H9 (cell line): ENCODE measurements around the gene ZNF804A. TPM values are rescaled to one million over a fixed set of nuclear protein-coding genes. Genes with fewer than 3 reads are reported as not detected.

Experiments used
- DNase-seq: peaks from one replicate; pipeline ENCODE4 v3.0.0-alpha.2; 2017
- H2AFZ ChIP-seq: one replicate; pipeline ENCODE4 v1.6.1; 2013; ENCODE audit warnings: mild to moderate bottlenecking, low read length, control low read depth, moderate library complexity
- H2AK5ac ChIP-seq: 2 replicates; pipeline ENCODE4 v1.6.1; 2013; ENCODE audit warnings: low read length, control low read depth, mixed read lengths; ENCODE audit not compliant: insufficient read length
- H2BK120ac ChIP-seq: one replicate; pipeline ENCODE4 v1.6.1; 2013; ENCODE audit warnings: low read depth, mild to moderate bottlenecking, low read length, control low read depth, inconsistent platforms; ENCODE audit not compliant: poor library complexity, severe bottlenecking
- H2BK12ac ChIP-seq: 2 replicates; pipeline ENCODE4 v1.6.1; 2013; ENCODE audit warnings: low read length, control low read depth, mixed read lengths, low read depth; ENCODE audit not compliant: insufficient read length
- H2BK15ac ChIP-seq: 2 replicates; pipeline ENCODE4 v1.6.1; 2013; ENCODE audit warnings: low read depth, low read length, control low read depth
- H2BK20ac ChIP-seq: one replicate; pipeline ENCODE4 v1.6.1; 2013; ENCODE audit warnings: low read depth, mild to moderate bottlenecking, low read length, control low read depth, inconsistent platforms; ENCODE audit not compliant: poor library complexity, severe bottlenecking
- H2BK5ac ChIP-seq: 2 replicates; pipeline ENCODE4 v1.6.1; 2013; ENCODE audit warnings: low read length, control low read depth, mixed read lengths; ENCODE audit not compliant: insufficient read length
- H3K14ac ChIP-seq: 2 replicates; pipeline ENCODE4 v1.6.1; 2013; ENCODE audit warnings: low read length, control low read depth; ENCODE audit not compliant: insufficient read depth
- H3K18ac ChIP-seq: 2 replicates; pipeline ENCODE4 v1.6.1; 2013; ENCODE audit warnings: low read depth, mild to moderate bottlenecking, mixed read lengths, low read length, control low read depth; ENCODE audit not compliant: insufficient read length
- H3K23ac ChIP-seq: 2 replicates; pipeline ENCODE4 v1.6.1; 2013; ENCODE audit warnings: low read length, control low read depth, mixed read lengths, low read depth; ENCODE audit not compliant: insufficient read length
- H3K23me2 ChIP-seq: 2 replicates; pipeline ENCODE4 v1.6.1; 2013; ENCODE audit warnings: low read depth, mild to moderate bottlenecking, mixed read lengths, low read length, control low read depth; ENCODE audit not compliant: insufficient read length, poor library complexity, severe bottlenecking
- H3K27ac ChIP-seq: 2 replicates; pipeline ENCODE4 v1.5.1; 2013; ENCODE audit warnings: low read length, control low read depth, mixed read lengths, low read depth; ENCODE audit not compliant: insufficient read length
- H3K27me3 ChIP-seq: 2 replicates; pipeline ENCODE4 v1.6.1; 2013; ENCODE audit warnings: low read length, control low read depth, inconsistent platforms; ENCODE audit not compliant: insufficient read depth
- H3K4ac ChIP-seq: 2 replicates; pipeline ENCODE4 v1.6.1; 2013; ENCODE audit warnings: low read depth, mild to moderate bottlenecking, control low read depth, inconsistent platforms, low read length, moderate library complexity
- H3K4me1 ChIP-seq: 2 replicates; pipeline ENCODE4 v1.6.1; 2013; ENCODE audit warnings: low read length, control low read depth, inconsistent platforms; ENCODE audit not compliant: insufficient read depth
- H3K4me2 ChIP-seq: 2 replicates; pipeline ENCODE4 v1.6.1; 2013; ENCODE audit warnings: low read length, control low read depth, mixed read lengths; ENCODE audit not compliant: insufficient read length, insufficient read depth
- H3K56ac ChIP-seq: 2 replicates; pipeline ENCODE4 v1.6.1; 2013; ENCODE audit warnings: low read depth, mild to moderate bottlenecking, mixed read lengths, low read length, control low read depth; ENCODE audit not compliant: insufficient read length
- H3K79me1 ChIP-seq: 2 replicates; pipeline ENCODE4 v1.6.1; 2013; ENCODE audit warnings: low read depth, mild to moderate bottlenecking, moderate library complexity, low read length, control low read depth, inconsistent platforms; ENCODE audit not compliant: insufficient read depth, poor library complexity, severe bottlenecking
- H3K79me2 ChIP-seq: 2 replicates; pipeline ENCODE4 v1.6.1; 2013; ENCODE audit warnings: low read length, control low read depth, inconsistent platforms; ENCODE audit not compliant: insufficient read depth
- H3K9ac ChIP-seq: 2 replicates; pipeline ENCODE4 v1.6.1; 2013; ENCODE audit warnings: low read length, control low read depth, mixed read lengths; ENCODE audit not compliant: insufficient read length; ENCODE audit errors: extremely low read depth
- H3K9me3 ChIP-seq: one replicate; pipeline ENCODE4 v1.6.1; 2013; ENCODE audit warnings: low read depth, low read length, inconsistent platforms; ENCODE audit not compliant: control insufficient read depth
- H3T11ph ChIP-seq: one replicate; pipeline ENCODE4 v1.6.1; 2013; ENCODE audit warnings: mild to moderate bottlenecking, low read length, control low read depth, inconsistent platforms
- H4K20me1 ChIP-seq: one replicate; pipeline ENCODE4 v1.6.1; 2013; ENCODE audit not compliant: control insufficient read depth, insufficient read length, insufficient read depth
- H4K5ac ChIP-seq: 2 replicates; pipeline ENCODE4 v1.6.1; 2013; ENCODE audit warnings: low read depth, mild to moderate bottlenecking, mixed read lengths, low read length, control low read depth; ENCODE audit not compliant: insufficient read length
- H4K8ac ChIP-seq: replicated peaks from 2 replicates; pipeline ENCODE4 v1.6.1; 2013; ENCODE audit warnings: low read length, control low read depth, mixed read lengths, low read depth; ENCODE audit not compliant: insufficient read length
- H4K91ac ChIP-seq: 2 replicates; pipeline ENCODE4 v1.6.1; 2013; ENCODE audit warnings: low read depth, mild to moderate bottlenecking, moderate library complexity, mixed read lengths, low read length, control low read depth; ENCODE audit not compliant: insufficient read length
- H3K27ac Mint-ChIP-seq, 3 experiments: 2 replicates in 2 of 3; 3 replicates in 1 of 3; pipeline ENCODE4 v1.8.0; 2020 to 2021; ENCODE audit warnings: mixed read lengths in 3 of 3, mild to moderate bottlenecking in 1 of 3, moderate library complexity in 1 of 3
- H3K27me3 Mint-ChIP-seq: 2 replicates; pipeline ENCODE4 v1.8.0; 2021; ENCODE audit warnings: low read depth, mild to moderate bottlenecking, moderate library complexity, mixed read lengths
- H3K36me3 Mint-ChIP-seq, 3 experiments: 2 replicates in 2 of 3; 3 replicates in 1 of 3; pipeline ENCODE4 v1.8.0; 2020 to 2021; ENCODE audit warnings: low read depth in 3 of 3, mixed read lengths in 3 of 3; ENCODE audit not compliant: insufficient read depth in 1 of 3
- H3K4me1 Mint-ChIP-seq, 2 experiments: 2 replicates each; pipeline ENCODE4 v1.8.0; 2020; ENCODE audit warnings: mixed read lengths in 2 of 2
- H3K4me3 Mint-ChIP-seq, 2 experiments: 2 replicates in 1 of 2; 3 replicates in 1 of 2; pipeline ENCODE4 v1.8.0; 2020 to 2021; ENCODE audit warnings: mild to moderate bottlenecking in 2 of 2, mixed read lengths in 2 of 2, moderate library complexity in 1 of 2
- H3K9me3 Mint-ChIP-seq, 2 experiments: 2 replicates in 1 of 2; 3 replicates in 1 of 2; pipeline ENCODE4 v1.8.0; 2020; ENCODE audit warnings: mild to moderate bottlenecking in 2 of 2, mixed read lengths in 2 of 2, moderate library complexity in 1 of 2
- CTCF ChIP-seq: fragments of 200-600 bp; sonication (generic); conservative IDR thresholded peaks from 3 replicates; pipeline ENCODE4 v1.8.0; 2021; ENCODE audit warnings: antibody characterized with exemption, mild to moderate bottlenecking
- WGBS: extraction: QIAGEN DNeasy Blood & Tissue Kit; methylation state at CpG from one replicate; pipeline ENCODE4 v1.1.7; 2013; ENCODE audit warnings: missing lambda C conversion rate, low lambda C conversion rate, mixed read lengths; ENCODE audit not compliant: insufficient read length; ENCODE audit errors: extremely low coverage; 5-methylcytosine and 5-hydroxymethylcytosine counted together
- total RNA-seq: library from RNA; stranded (reverse); gene quantifications from 2 replicates; pipeline ENCODE4 v1.2.1, GENCODE V29; 2021

Gene ZNF804A
- total RNA-seq, 1 experiment from 2014 or later, result not detected

DNA sequence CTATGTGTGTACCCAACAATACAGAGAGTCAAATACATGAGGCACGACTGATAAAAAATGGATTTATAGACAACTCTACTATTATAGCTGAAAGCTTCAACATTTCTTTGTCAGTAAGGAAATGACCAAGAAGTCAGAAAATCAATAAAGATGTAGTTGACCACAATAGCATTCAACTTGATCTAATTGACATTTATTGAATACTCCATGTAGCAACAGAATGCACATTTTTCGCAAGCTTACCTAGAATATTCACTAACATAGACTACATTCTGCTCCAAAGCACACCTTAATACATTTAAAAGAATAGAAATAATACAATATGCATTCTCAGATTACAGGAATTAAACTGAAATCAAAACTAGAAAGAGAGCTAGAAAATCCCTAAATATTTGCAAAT is 49.2 kb upstream of the ZNF804A start:
- Histone ChIP-seq H3K23ac (no peak overlapping the region), H3T11ph (no peak overlapping the region), H3K4me1 (no peaks in the 10 kb centered on the region), H4K8ac (no peak overlapping the region), H3K79me1 (no peaks in the 10 kb centered on the region), H3K79me2 (no peaks in the 10 kb centered on the region), H3K27me3 (no peaks in the 10 kb centered on the region), H3K18ac (no peak overlapping the region), H2BK15ac (no peak overlapping the region), H4K91ac (no peak overlapping the region), H3K9me3 (no peaks in the 10 kb centered on the region), H2AFZ (no peak overlapping the region), H3K27ac (no peak overlapping the region), H2AK5ac (no peak overlapping the region), H3K4ac (no peak overlapping the region), H2BK12ac (no peak overlapping the region), H2BK20ac (no peak overlapping the region), H3K4me2 (no peak overlapping the region), H4K5ac (no peak overlapping the region), H3K23me2 (no peaks in the 10 kb centered on the region), H3K14ac (no peak overlapping the region), H3K9ac (no peak overlapping the region), H2BK120ac (no peak overlapping the region), H4K20me1 (no peaks in the 10 kb centered on the region), H3K56ac (no peak overlapping the region), H2BK5ac (no peak overlapping the region)
- H3K27me3 Mint-ChIP-seq, result no peaks in the 10 kb centered on the region
- no peak for DNase-seq
- WGBS, result no CpG with 5 or more reads among the region's 2 CpGs
- H3K9me3 Mint-ChIP-seq, result peaks cover 0 to 3% of the 10 kb centered on the region in 2 experiments; a peak in 4 of 5 replicates
- no peaks in the 10 kb centered on the region for H3K4me1 Mint-ChIP-seq
- no peak overlapping the region for H3K27ac Mint-ChIP-seq
- H3K4me3 Mint-ChIP-seq, result no peak overlapping the region
- no peak for TF ChIP-seq CTCF
- no peaks in the 10 kb centered on the region for H3K36me3 Mint-ChIP-seq
